SJSA1 (cell line): ENCODE data around the gene ZNF385B. TPM values are rescaled to one million over a fixed set of nuclear protein-coding genes. Genes with fewer than 3 reads are reported as not detected.

ENCODE experiments used
- DNase-seq, 2 experiments: peaks; one replicate each; pipeline ENCODE4 v3.0.0-alpha.2; 2015 to 2020; ENCODE audit warnings: low spot score in 2 of 2, low read depth in 1 of 2
- H3K27ac ChIP-seq: fragments of 250-450 bp; sonication (Bioruptor Pico); 2 replicates; pipeline ENCODE4 v1.5.1; 2020; ENCODE audit warnings: mild to moderate bottlenecking, moderate library complexity
- H3K27me3 ChIP-seq: fragments of 250-450 bp; sonication (Bioruptor Pico); replicated peaks from 2 replicates; pipeline ENCODE4 v1.5.1; 2020; ENCODE audit warnings: mild to moderate bottlenecking, moderate library complexity
- H3K36me3 ChIP-seq: fragments of 250-450 bp; sonication (Bioruptor Pico); 2 replicates; pipeline ENCODE4 v1.5.1; 2020; ENCODE audit warnings: mild to moderate bottlenecking
- H3K4me1 ChIP-seq: fragments of 250-450 bp; sonication (Bioruptor Pico); replicated peaks from 2 replicates; pipeline ENCODE4 v1.6.1; 2021; ENCODE audit warnings: mild to moderate bottlenecking
- H3K4me3 ChIP-seq: fragments of 250-450 bp; sonication (Bioruptor Pico); 2 replicates; pipeline ENCODE4 v1.5.1; 2020; ENCODE audit warnings: mild to moderate bottlenecking
- H3K9me3 ChIP-seq: fragments of 250-450 bp; sonication (Bioruptor Pico); replicated peaks from 2 replicates; pipeline ENCODE4 v1.5.1; 2020; ENCODE audit warnings: mild to moderate bottlenecking
- total RNA-seq: library from RNA; depleted of rRNA; stranded (reverse); fragments of >200 nt; shearing (Covaris generic); gene quantifications from 2 replicates; pipeline ENCODE4 v1.2.3, GENCODE V29; 2014

Gene ZNF385B
- total RNA-seq, 1 experiment from 2014 or later = not detected

DNA sequence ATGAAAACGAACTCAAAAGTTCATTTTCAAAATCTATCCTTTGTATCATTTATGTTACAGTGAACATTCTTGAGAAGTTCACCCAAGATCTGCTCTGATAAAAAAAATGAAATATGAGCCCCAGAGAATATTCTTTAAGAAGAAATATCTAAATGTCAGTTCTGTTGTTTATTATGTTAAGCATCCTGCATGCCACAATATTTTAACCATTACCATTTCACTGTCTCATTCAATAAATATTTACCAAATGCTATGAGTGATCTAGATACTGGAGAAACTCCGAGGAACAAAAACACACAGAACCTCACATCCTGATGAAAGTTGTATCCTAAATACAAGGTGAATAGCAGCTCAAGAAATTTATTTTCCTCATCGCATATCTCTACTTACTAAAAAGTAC, 170.2 kb downstream of the ZNF385B start:
- Histone ChIP-seq H3K27me3 (no peaks in the 10 kb centered on the region), H3K27ac (no peak overlapping the region)
- DNase-seq = no peak

DNA sequence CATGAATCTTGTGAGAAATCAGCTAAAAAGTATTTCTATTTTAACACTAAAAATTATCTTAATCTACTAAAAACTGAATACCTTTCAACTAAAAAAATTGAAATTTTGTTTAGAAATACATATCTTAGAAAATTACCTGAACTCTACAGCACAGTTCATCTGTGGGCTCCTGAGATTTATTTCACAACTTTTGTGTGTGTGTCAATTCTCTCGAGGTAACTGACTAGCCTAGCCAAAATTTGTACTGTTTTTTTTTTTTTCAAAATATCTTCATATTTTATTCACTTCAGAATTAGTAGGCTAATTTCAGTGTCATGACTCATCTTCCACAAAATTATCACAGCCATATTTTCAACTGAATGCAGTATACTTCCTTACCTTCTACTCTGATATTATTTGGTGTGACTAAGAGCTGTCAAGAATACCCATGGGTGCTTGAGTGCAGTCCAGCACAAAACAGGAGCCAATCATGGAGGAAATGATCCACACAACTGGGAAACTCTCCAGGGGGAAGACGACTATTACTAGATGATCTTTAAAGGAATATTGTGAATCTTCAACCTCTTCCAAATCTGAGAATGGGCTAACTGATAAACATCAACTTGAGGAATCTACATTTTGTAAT, 174.6 kb downstream of the ZNF385B start:
- no peak for DNase-seq
- H3K9me3 ChIP-seq = no peaks in the 10 kb centered on the region
- no peak overlapping the region for H3K4me3 ChIP-seq
- no peaks in the 10 kb centered on the region for H3K27me3 ChIP-seq
- no peaks in the 10 kb centered on the region for H3K4me1 ChIP-seq
- no peaks in the 10 kb centered on the region for H3K36me3 ChIP-seq
- H3K27ac ChIP-seq = no peak overlapping the region

More for the DNA sequence above, 170.2 kb downstream of the ZNF385B start:
- Histone ChIP-seq H3K9me3 (no peaks in the 10 kb centered on the region), H3K4me1 (no peaks in the 10 kb centered on the region), H3K36me3 (no peaks in the 10 kb centered on the region), H3K4me3 (no peak overlapping the region)

DNA sequence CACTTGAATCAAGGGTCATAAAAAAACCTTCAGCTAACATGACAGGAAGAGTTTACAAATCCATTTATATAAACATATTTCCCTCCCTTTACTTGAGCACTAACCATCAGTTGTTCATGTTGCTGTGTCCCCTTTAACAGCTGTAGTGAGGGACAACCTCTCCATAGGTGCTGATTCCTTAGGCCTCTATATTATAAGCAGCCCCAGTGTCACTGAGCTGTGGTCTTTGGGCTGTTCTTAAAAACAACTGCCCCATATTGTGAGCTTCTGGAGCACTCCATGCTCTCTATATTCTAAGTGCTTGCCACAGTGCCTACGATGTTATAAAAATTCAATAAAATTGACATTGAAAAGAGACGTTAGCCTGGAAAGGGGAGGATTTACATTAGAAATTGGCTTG, 175.3 kb downstream of the ZNF385B start:
- DNase-seq = no peak
- Histone ChIP-seq H3K4me1 (no peaks in the 10 kb centered on the region), H3K9me3 (no peaks in the 10 kb centered on the region), H3K4me3 (no peak overlapping the region), H3K27ac (no peak overlapping the region), H3K27me3 (no peaks in the 10 kb centered on the region), H3K36me3 (no peaks in the 10 kb centered on the region)

DNA sequence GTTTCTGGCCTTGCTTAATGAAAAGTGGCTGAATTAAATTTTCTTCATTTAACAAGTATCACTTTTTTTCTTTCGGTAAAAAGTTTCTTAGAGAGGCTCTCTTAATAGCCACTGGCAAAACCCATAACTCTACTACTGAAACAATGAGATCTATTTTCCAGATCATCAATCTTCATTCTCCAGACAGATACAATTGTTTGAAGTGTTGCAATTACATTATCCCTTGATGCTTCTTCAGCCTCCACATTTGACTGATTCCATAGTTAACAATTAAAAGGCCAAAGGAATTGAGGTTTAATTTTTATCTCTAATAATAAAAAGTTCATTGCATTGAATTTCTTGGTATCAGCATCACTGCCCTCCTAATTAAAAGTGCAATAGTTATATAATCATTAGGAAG, 176.3 kb downstream of the ZNF385B start:
- H3K27ac ChIP-seq = no peak overlapping the region
- no peaks in the 10 kb centered on the region for H3K27me3 ChIP-seq
- no peak overlapping the region for H3K4me3 ChIP-seq
- DNase-seq = no peak
- no peaks in the 10 kb centered on the region for H3K9me3 ChIP-seq
- H3K36me3 ChIP-seq = no peaks in the 10 kb centered on the region
- H3K4me1 ChIP-seq = no peaks in the 10 kb centered on the region

DNA sequence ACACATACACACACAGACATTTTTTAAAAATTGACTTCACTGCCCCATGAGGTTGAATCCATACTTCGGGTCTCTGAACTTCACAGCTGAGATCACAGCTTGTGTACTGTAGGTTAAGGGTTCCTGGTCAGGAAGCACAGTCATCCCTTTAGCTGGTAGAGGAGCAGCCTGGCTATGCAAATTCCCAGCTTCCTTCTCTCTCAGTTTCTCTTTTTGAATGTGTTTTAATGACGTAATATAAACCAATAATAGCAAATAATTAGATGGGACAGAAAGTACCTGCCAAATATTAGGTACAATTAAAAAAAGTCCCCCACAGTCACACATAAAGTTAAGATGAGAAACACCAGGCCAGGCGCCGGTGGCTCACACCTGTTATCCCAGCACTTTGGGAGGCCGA, 178.7 kb downstream of the ZNF385B start:
- no peaks in the 10 kb centered on the region for H3K4me1 ChIP-seq
- no peak overlapping the region for H3K27ac ChIP-seq
- no peak for DNase-seq
- H3K27me3 ChIP-seq = no peaks in the 10 kb centered on the region
- H3K4me3 ChIP-seq = no peak overlapping the region
- H3K9me3 ChIP-seq = no peaks in the 10 kb centered on the region
- H3K36me3 ChIP-seq = no peaks in the 10 kb centered on the region

DNA sequence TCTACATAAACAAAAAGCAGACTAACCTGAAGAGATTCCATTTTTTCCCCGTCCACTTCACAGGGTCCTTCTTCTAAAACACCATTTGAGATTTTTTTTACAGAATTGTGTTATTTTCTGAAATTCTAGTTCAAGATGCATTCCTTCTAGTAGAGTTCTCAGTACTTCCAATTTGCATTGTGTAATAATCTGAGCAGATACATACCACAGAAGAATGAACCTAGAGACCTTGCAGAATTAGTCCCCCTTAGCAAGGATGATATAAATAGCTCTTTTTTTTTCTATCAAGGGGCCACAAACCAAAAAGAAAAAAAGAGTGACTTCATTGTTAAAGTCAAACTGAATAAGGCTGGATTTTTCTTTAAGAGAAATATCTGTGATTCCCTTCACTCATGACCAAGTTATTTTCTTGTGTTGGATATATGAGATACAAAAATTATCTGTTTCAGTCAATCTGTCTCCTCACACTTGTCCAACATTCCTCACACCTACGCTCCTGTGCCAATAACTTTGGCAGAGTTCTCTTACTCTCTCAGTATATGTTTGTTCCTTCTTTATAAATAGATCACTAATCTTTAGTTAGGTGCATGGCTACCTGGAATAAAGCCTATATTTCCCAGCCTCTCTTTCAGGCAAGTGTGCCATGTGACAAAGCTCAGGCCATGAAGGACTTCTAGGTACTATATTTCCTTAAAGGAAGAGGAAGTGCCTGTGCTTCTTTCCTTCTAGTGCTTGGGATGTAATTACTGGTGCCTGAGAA, 183.5 kb downstream of the ZNF385B start:
- no peak for DNase-seq
- Histone ChIP-seq H3K36me3 (no peaks in the 10 kb centered on the region), H3K4me3 (no peak overlapping the region), H3K27me3 (no peaks in the 10 kb centered on the region), H3K27ac (no peak overlapping the region), H3K9me3 (no peaks in the 10 kb centered on the region), H3K4me1 (no peaks in the 10 kb centered on the region)

DNA sequence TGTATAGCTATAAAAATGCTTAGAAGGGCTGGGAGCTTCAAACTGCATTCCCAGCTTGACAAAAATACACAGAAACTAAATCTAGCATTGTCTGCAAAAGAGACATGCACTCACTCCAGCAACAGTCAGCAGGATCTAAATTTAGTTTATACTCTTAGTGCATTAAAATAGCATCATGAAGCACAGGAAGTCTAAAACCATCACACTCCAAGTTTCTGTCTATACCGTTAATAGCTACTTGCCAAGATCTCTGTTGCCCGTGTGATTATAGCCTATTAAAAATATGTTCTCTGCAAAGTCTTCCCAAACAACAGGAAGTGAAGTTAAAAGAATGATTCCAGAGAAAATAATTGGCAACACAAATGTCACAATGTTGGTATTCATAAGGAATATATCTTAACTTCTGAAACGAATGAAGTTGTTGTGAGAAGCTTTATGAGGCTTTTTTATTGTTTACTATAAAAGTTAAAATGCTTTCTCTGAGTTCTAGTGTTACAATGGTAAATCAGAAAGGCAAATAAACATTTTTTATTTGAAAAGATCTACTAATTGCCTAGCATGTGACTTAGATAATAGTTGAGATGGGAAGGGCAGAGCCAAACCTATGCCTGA, 184.2 kb downstream of the ZNF385B start:
- no peaks in the 10 kb centered on the region for H3K4me1 ChIP-seq
- no peak overlapping the region for H3K27ac ChIP-seq
- no peaks in the 10 kb centered on the region for H3K36me3 ChIP-seq
- H3K4me3 ChIP-seq = no peak overlapping the region
- H3K9me3 ChIP-seq = no peaks in the 10 kb centered on the region
- no peak for DNase-seq
- H3K27me3 ChIP-seq = no peaks in the 10 kb centered on the region

DNA sequence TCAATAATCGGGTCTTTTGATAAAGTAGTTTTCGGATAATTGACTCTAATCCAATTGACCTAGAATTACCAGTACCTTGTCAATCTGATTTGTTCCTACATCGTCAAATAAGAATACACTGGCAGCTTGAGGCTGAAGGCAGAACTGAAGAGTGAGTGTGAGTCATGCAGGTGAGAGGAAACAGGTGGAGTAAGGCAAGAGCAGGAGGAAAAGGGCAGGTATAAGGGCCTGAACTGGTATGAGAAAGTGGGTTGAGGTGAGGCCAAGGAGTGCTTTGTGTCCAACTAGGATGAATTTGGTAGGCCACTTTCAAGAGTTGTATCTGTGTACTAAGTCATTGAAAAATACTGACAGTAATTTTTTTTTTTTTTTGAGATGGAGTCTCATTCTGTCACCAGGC, 186.0 kb downstream of the ZNF385B start:
- Histone ChIP-seq H3K4me1 (no peaks in the 10 kb centered on the region), H3K36me3 (no peaks in the 10 kb centered on the region), H3K4me3 (no peak overlapping the region), H3K27ac (no peak overlapping the region), H3K27me3 (no peaks in the 10 kb centered on the region), H3K9me3 (no peaks in the 10 kb centered on the region)
- DNase-seq = no peak

DNA sequence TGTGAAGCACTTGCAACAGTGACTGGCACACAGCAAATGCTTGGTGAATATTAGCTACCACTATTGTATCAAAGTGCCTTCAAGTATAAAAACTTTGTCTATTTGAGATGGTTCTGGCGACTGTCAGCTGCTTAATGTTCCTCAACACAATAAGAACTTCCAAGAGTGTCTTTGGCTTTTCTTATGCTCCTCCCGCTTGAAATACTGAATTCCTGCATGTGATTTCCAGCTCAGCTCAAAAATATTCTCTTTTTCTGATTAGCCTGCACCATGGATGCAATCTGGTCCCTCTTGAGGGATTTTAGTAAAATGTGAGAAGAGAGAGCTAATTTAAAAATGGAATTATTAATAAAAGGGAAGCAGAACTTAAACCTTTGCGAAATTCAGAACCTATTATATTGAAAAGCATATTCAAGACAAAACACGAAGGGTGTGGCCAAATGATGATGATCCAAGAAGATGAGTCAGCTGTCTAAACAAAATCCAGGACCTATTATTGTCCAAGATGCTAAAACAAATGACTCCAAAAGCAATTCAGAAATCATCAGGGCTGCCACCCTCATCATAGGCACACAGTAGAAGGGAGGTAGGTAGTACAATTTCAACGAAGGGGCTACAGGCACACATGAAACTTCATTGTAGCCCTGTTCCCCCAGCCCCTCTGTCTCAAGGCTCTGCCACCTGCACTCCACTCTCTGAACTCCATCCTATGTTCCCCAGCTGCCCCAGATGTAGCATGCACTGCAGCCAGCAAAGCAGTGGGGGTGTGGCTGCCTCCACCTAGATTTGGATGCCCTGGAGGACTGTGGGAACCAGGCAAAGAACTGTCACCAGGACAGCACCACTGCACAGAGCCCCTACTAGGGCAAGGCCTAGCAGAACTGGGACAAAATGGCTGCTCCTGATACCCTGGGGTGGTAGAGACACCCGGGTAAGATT, 190.1 kb downstream of the ZNF385B start:
- no peak for DNase-seq
- no peaks in the 10 kb centered on the region for H3K27me3 ChIP-seq
- no peak overlapping the region for H3K27ac ChIP-seq
- H3K9me3 ChIP-seq = no peaks in the 10 kb centered on the region
- H3K4me1 ChIP-seq = no peaks in the 10 kb centered on the region
- no peaks in the 10 kb centered on the region for H3K36me3 ChIP-seq
- H3K4me3 ChIP-seq = no peak overlapping the region

DNA sequence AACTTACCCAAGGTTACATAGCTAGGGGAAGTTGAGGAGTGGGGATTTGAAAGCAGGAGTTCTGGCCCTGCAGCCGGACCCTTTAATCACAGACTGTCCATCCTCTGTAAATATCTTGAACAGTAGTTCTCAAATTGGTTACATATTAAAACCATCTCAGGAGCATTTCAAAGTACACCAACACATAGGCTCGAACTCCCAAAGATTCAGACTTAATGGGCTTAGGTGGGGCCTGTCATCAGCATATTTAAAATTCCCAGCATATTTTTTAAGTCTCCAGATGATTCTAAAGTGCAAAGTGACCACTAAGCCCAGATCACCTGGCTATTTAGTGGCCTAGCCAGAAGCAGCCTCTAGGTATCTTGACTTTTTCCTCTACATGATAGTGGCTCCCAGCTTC, 192.2 kb downstream of the ZNF385B start:
- no peak for DNase-seq
- H3K27ac ChIP-seq = no peak overlapping the region
- H3K4me1 ChIP-seq = no peaks in the 10 kb centered on the region
- H3K27me3 ChIP-seq = no peaks in the 10 kb centered on the region
- no peaks in the 10 kb centered on the region for H3K9me3 ChIP-seq
- H3K4me3 ChIP-seq = no peak overlapping the region
- no peaks in the 10 kb centered on the region for H3K36me3 ChIP-seq

DNA sequence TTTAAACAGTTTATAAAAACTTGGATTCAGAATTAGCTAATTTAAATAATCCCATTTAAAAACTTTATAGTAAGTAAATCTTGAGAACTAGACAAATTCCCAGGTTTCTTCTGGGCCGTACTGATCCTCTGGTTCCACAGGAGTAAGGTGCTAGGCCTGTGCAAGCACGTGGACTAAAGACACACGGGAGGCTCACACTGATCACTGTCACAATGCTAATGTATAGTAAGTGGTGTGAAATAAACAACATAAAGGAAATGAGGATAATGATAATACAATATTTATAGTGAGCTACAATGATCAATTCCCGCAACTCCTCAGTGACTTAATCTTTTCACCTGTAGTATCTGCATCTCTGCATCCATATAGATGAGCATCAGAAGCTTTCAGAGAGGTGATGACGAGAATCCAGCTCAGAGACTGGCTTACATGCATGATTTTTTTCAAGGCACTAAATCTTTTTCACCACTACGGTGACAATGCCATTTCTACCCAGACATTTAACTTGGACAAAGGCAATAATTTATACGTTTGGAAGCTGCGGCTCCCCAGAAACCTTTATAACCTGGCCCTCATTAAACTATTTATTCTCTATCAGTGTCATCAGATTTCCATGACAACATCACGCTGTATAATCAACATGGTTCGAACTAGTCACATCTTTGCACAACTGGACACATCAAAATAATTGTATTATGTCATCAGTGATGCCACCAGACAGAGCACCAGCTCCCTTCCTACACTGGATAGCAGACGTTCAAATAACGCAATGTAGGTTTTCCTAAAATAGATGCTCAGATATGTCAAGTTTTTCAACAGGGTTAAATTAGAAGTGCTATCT, 196.2 kb downstream of the ZNF385B start:
- Histone ChIP-seq H3K4me3 (no peak overlapping the region), H3K36me3 (no peaks in the 10 kb centered on the region), H3K9me3 (no peaks in the 10 kb centered on the region), H3K4me1 (no peaks in the 10 kb centered on the region), H3K27ac (no peak overlapping the region), H3K27me3 (no peaks in the 10 kb centered on the region)
- no peak for DNase-seq

DNA sequence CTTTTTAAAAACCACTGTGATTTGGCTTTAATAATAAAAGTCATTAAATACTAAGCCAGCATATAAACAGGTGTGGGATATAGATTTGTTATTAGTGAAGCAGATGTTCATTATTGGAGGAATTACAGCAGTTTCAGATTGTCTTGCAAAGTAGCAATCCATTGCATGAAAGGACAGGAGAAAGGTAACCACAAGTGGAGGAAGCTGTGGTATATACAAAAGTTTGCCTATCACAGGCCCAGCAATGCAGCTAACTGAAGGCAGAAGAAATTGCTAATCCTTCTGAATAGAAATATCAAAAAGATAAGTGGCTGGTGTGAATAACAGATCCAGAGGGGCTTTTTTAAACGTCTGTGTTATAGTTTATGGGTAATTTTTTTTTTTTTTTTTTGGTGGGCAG, 199.4 kb downstream of the ZNF385B start:
- no peak overlapping the region for H3K27ac ChIP-seq
- no peaks in the 10 kb centered on the region for H3K4me1 ChIP-seq
- no peak for DNase-seq
- H3K9me3 ChIP-seq = no peaks in the 10 kb centered on the region
- no peak overlapping the region for H3K4me3 ChIP-seq
- no peaks in the 10 kb centered on the region for H3K36me3 ChIP-seq
- H3K27me3 ChIP-seq = no peaks in the 10 kb centered on the region

DNA sequence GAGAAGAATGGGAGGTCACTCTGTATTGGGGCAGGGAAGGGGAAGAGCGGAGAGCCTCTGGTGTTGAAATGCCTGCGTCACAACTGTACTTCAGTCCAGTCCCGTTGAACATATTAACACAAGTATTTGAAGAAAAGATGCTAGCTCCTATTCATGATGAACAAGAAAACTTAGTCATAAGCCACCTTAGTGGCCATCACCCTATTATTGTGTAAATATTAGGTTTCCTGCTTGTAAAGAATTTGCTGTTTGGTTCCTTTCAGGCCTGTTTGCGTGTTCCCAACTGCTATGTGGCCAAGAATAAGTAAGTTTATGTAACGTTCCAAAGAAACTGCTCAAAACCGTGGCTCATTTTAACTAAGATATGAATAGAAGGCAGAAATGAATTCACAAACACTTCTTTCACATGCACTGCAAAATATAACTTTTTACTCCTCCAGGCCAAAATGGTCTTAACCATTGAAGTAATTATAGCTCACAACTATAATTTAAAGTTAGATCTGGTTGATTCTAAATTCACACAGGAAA, 204.3 kb downstream of the ZNF385B start:
- Histone ChIP-seq H3K9me3 (no peaks in the 10 kb centered on the region), H3K27ac (no peak overlapping the region)
- DNase-seq = no peak

More for the DNA sequence above, 204.3 kb downstream of the ZNF385B start:
- no peak overlapping the region for H3K4me3 ChIP-seq
- H3K4me1 ChIP-seq = no peaks in the 10 kb centered on the region
- H3K36me3 ChIP-seq = no peaks in the 10 kb centered on the region
- no peaks in the 10 kb centered on the region for H3K27me3 ChIP-seq
